ENCODE measurements around the gene COL7A1. TPM values are rescaled to one million over a fixed set of nuclear protein-coding genes. Genes with fewer than 3 reads are reported as not detected.

Gene COL7A1
- total RNA-seq, 2 donors from 2014 or later = 0.73 to 0.94 TPM

- Mint-ChIP-seq H3K4me3 (no peak overlapping the region), H3K36me3 (ENCODE audit: low read depth) (no peaks in the 10 kb centered on the region), H3K27me3 (no peaks in the 10 kb centered on the region), H3K4me1 (peaks cover 10% of the 10 kb centered on the region), H3K27ac (no peak overlapping the region)
- no peak for ATAC-seq
- no peak for DNase-seq
- no peaks in the 10 kb centered on the region for H3K9me3 ChIP-seq (ENCODE audit: control insufficient read depth, low read length, poor library complexity, severe bottlenecking)
Observed at GRCh38 chr3:48630407-48630806, 35.3 kb upstream of the COL7A1 start.

DNA sequence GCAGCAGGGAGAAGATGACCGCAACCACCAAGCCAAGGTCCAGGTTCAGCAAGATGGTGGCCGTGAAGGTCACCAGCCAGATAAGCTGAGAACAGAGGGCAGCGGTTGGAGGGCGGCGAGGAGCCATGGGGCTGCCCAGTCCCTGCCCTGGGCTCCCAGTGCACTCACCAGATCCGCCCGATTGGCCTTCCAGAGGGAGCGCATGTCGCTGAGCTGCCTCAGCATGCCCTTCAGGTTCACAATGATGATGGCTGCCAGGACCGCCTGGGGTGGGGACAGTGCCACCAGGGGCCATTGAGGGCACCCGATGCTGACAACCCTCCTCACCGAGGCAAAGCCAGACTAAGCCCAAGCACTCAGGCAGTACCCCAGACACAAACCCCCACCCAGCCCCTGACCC, 34.8 kb upstream of the COL7A1 start:
- Mint-ChIP-seq H3K4me1 (peaks cover 11% of the 10 kb centered on the region), H3K27ac (no peak overlapping the region)

GRCh38 chr3:48628277-48629017, 33.3 kb upstream of the COL7A1 start:
- H3K9me3 ChIP-seq (ENCODE audit: control insufficient read depth, low read length, poor library complexity, severe bottlenecking) = no peaks in the 10 kb centered on the region
- ATAC-seq = no peak
- H3K27me3 Mint-ChIP-seq = no peaks in the 10 kb centered on the region
- peaks cover 13% of the 10 kb centered on the region for H3K4me1 Mint-ChIP-seq
- H3K27ac Mint-ChIP-seq = no peak overlapping the region
- no peak for DNase-seq
- no peak overlapping the region for H3K4me3 Mint-ChIP-seq
- H3K36me3 Mint-ChIP-seq (ENCODE audit: low read depth) = no peaks in the 10 kb centered on the region

More for the DNA sequence above, 34.8 kb upstream of the COL7A1 start:
- DNase-seq (no peak), ATAC-seq (no peak)
- Mint-ChIP-seq H3K27me3 (no peaks in the 10 kb centered on the region), H3K4me3 (no peak overlapping the region), H3K36me3 (ENCODE audit: low read depth) (no peaks in the 10 kb centered on the region)
- H3K9me3 ChIP-seq (ENCODE audit: control insufficient read depth, low read length, poor library complexity, severe bottlenecking) = no peaks in the 10 kb centered on the region

- DNase-seq (no peak), ATAC-seq (no peak)
- no peak overlapping the region for H3K27ac Mint-ChIP-seq
- no peaks in the 10 kb centered on the region for H3K9me3 ChIP-seq (ENCODE audit: control insufficient read depth, low read length, poor library complexity, severe bottlenecking)
- no peaks in the 10 kb centered on the region for H3K36me3 Mint-ChIP-seq (ENCODE audit: low read depth)
- no peaks in the 10 kb centered on the region for H3K27me3 Mint-ChIP-seq
- no peak overlapping the region for H3K4me3 Mint-ChIP-seq
- peaks cover 11% of the 10 kb centered on the region for H3K4me1 Mint-ChIP-seq
Observed at GRCh38 chr3:48625600-48625999, 30.5 kb upstream of the COL7A1 start.

GRCh38 chr3:48624767-48625166, 29.6 kb upstream of the COL7A1 start:
- no peak overlapping the region for H3K4me3 Mint-ChIP-seq
- no peaks in the 10 kb centered on the region for H3K27me3 Mint-ChIP-seq
- ATAC-seq (no peak), DNase-seq (no peak)
- H3K4me1 Mint-ChIP-seq = peaks cover 11% of the 10 kb centered on the region
- no peak overlapping the region for H3K27ac Mint-ChIP-seq
- no peaks in the 10 kb centered on the region for H3K9me3 ChIP-seq (ENCODE audit: control insufficient read depth, low read length, poor library complexity, severe bottlenecking)
- no peaks in the 10 kb centered on the region for H3K36me3 Mint-ChIP-seq (ENCODE audit: low read depth)

DNA sequence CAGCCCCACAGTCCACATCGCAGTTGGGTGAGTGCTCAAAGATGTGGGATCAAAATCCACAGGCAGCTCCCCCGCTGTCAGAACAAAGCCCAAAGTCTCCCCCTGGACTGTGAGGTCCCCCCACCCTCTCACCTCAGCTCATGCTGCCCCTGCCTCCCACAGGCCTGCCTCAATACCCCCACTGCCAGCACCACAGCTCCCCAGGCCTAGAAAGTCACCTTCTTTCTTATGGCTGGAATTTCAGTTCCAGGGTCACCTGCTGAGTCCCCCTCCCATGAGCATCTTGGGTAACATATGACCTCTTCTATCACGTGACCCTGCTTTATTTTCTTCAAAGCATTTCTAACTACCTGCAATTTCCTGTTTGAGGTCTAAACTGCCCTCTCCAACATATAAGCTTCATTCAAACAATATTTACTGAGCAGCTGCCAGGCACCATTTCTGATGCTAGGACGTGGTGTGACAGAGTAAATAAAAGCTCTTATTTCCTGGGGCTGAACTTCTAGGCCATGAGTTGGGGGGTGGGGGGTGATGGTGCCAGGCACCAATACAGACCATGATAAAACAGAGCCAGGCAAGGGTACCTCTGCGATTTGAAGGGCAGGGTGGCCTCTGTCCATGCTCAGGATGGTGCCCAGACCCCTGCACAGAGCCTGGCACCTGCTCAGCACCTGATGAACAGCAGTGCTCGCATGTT, 28.9 kb upstream of the COL7A1 start:
- H3K9me3 ChIP-seq (ENCODE audit: control insufficient read depth, low read length, poor library complexity, severe bottlenecking) = no peaks in the 10 kb centered on the region
- Mint-ChIP-seq H3K27me3 (no peaks in the 10 kb centered on the region), H3K4me1 (peaks cover 11% of the 10 kb centered on the region), H3K27ac (no peak overlapping the region), H3K4me3 (no peak overlapping the region), H3K36me3 (ENCODE audit: low read depth) (no peaks in the 10 kb centered on the region)
- DNase-seq = no peak
- no peak for ATAC-seq

- Mint-ChIP-seq H3K36me3 (ENCODE audit: low read depth) (no peaks in the 10 kb centered on the region), H3K4me3 (no peak within 1 kb of the TSS), H3K27me3 (no peaks in the 10 kb centered on the region), H3K4me1 (peaks cover 11% of the 10 kb centered on the region), H3K27ac (peak within 1 kb of the TSS; percentile 4)
- DNase-seq (no peak), ATAC-seq (no peak)
- H3K9me3 ChIP-seq (ENCODE audit: control insufficient read depth, low read length, poor library complexity, severe bottlenecking) = no peaks in the 10 kb centered on the region
Observed at GRCh38 chr3:48621461-48621869, 26.3 kb upstream of the COL7A1 start, which contains the start of gene TMEM89. Gene TMEM89, minus strand, starts transcription at chr3:48621769. Its CDS starts 13 bp downstream, at chr3:48621756.

DNA sequence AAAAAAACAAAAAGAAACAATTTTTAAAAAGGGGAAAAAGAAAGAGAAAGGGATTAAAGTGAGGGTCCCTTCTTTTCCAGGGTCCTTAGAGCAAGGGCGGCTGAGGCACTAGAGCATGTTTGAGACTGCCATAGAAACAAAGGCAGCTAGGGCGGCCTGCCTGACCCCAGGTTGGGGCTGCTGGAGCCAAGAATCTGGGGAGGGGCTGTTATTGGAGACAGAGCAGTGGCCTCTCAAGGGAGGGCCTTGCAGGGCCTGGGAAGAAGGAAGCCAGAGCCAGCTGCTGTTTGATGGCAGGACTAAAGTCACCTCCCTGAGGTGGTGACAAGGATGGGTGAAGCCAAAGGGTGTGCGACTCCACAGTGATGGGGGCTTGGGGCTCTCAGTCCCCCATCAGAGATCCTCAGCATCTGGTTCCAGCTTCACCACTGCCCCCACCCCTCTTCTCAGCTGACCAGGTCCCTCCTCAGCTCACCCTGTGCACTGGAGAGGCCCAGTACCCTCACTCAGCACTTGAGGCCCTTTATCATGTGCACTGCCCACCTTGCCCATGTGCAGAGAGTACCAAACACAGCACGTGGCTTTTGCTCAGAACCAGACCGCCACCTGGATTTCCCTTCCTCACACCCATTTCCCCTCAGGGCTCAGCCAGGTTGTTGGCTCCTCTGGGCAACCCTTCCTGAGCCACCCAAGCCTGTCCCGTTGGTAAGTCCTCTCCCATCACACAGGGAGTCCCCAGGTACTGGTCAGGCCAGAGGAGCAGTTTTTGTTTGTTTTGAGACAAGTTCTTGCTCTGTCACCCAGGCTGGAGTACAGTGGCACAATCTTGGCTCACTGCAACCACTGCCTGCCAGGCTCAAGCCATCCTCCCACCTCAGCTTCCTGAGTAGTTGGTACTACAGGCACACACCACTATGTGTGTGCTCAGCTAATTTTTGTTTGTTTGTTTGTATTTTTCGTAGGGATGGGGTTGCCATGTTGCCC, 24.7 kb upstream of the COL7A1 start:
- H3K9me3 ChIP-seq (ENCODE audit: control insufficient read depth, low read length, poor library complexity, severe bottlenecking) = no peaks in the 10 kb centered on the region
- Mint-ChIP-seq H3K36me3 (ENCODE audit: low read depth) (no peaks in the 10 kb centered on the region), H3K27me3 (no peaks in the 10 kb centered on the region), H3K4me3 (no peak overlapping the region), H3K4me1 (peaks cover 9% of the 10 kb centered on the region), H3K27ac (no peak overlapping the region)
- ATAC-seq (no peak), DNase-seq (no peak)

DNA sequence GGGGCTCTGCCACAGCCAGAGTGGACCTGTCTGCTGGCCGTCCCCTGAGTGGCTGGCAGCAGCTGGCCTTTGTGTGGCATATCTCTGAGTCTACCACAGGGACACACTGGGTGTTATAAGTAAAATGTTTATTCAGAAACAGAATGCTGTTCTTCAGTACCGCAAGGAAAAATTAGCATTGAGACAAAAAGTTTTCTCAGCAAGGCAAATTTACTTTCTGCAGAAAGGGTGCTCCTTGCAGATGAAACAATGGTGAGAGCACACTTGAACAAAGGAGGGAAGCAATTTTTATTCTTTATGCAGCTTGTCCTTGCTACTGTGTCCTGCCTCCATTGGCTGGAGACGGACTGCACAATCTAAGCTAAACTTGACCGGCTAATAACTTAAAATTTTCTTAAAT, 22.4 kb upstream of the COL7A1 start:
- ATAC-seq (no peak), DNase-seq (no peak)
- no peak overlapping the region for H3K27ac Mint-ChIP-seq
- H3K36me3 Mint-ChIP-seq (ENCODE audit: low read depth) = no peaks in the 10 kb centered on the region
- no peaks in the 10 kb centered on the region for H3K4me1 Mint-ChIP-seq
- no peaks in the 10 kb centered on the region for H3K27me3 Mint-ChIP-seq
- no peak overlapping the region for H3K4me3 Mint-ChIP-seq
- no peaks in the 10 kb centered on the region for H3K9me3 ChIP-seq (ENCODE audit: control insufficient read depth, low read length, poor library complexity, severe bottlenecking)

GRCh38 chr3:48614044-48614443, 18.9 kb upstream of the COL7A1 start:
- ATAC-seq (no peak), DNase-seq (no peak)
- no peaks in the 10 kb centered on the region for H3K27me3 Mint-ChIP-seq
- no peak overlapping the region for H3K4me3 Mint-ChIP-seq
- H3K9me3 ChIP-seq (ENCODE audit: control insufficient read depth, low read length, poor library complexity, severe bottlenecking) = no peaks in the 10 kb centered on the region
- H3K36me3 Mint-ChIP-seq (ENCODE audit: low read depth) = peaks cover 3% of the 10 kb centered on the region
- H3K4me1 Mint-ChIP-seq = peaks cover 4% of the 10 kb centered on the region
- no peak overlapping the region for H3K27ac Mint-ChIP-seq

GRCh38 chr3:48612309-48612708, 17.2 kb upstream of the COL7A1 start:
- H3K9me3 ChIP-seq (ENCODE audit: control insufficient read depth, low read length, poor library complexity, severe bottlenecking) = no peaks in the 10 kb centered on the region
- Mint-ChIP-seq H3K4me3 (no peak overlapping the region), H3K27me3 (no peaks in the 10 kb centered on the region), H3K36me3 (ENCODE audit: low read depth) (peaks cover 3% of the 10 kb centered on the region), H3K27ac (no peak overlapping the region), H3K4me1 (peaks cover 14% of the 10 kb centered on the region)
- no peak for DNase-seq
- ATAC-seq = no peak

DNA sequence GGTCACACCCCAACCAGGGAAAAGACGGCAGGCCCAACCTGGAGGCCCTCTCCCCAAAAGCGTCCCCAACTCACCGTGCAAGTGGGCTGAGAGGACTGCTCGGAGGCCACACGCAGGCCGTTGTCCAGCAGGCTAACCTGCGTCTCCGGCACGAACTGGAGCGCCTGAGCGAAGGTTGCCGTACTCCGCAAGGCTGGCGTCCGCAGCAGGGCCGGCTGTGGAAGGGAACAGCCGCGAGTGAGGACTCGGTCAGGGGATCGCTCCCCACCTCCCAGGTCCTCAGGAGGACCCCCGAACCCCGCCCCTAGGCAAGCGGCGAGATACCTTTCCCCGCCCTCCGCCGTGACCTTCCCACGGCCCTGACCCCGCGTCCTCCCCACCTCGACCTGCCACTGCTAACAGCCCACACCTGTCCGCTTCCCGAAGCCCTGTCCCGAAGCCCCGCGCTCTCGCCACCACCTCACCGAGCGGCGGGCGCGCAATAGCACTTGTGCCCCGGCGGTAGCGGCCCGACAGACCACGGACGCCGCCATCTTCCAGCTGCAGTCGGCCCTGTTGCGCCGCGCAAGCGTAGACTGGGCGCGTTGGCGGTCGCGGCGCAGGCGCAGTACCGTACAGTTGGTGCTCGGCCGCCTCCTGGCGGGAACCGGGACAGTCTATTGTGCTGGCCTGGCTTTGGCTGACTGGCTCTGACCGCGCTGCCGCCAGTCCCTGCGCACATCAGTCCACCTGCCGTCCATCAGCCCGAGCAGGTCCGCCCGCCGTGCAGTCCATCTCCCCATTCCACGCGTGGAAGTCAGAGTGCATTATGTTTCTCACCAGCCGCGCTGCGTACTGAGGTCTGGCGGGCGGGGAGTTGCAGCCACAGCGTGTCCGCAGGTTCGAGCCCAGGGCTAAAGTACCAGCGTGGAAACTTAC, 14.2 kb upstream of the COL7A1 start, which contains the start of gene UQCRC1:
UQCRC1 (minus strand) TSS at position 559 of the 918 bp plus-strand sequence; CDS start at position 533, 26 bp downstream.
- DNase-seq = peak; percentile 89 to 90 (median 89)
- Mint-ChIP-seq H3K4me1 (peaks cover 18% of the 10 kb centered on the region), H3K4me3 (peak within 1 kb of the TSS; percentile 99), H3K27me3 (no peaks in the 10 kb centered on the region), H3K27ac (peak within 1 kb of the TSS; percentile 91), H3K36me3 (ENCODE audit: low read depth) (peaks cover 3% of the 10 kb centered on the region)
- ATAC-seq = peak; percentile 99
- no peaks in the 10 kb centered on the region for H3K9me3 ChIP-seq (ENCODE audit: control insufficient read depth, low read length, poor library complexity, severe bottlenecking)

Data from T-helper 17 cell (primary cell).